H1 (cell line): ENCODE data around the gene PDCD6IP. TPM values are rescaled to one million over a fixed set of nuclear protein-coding genes. Genes with fewer than 3 reads are reported as not detected.

Source experiments
- CTCF ChIA-PET: fragments of 300-600 bp; sonication (Branson Sonifier 250); formaldehyde crosslinking; loops from one replicate; lab custom pipeline; 2021; ENCODE audit not compliant: partially characterized antibody; lab: Charles Lee
- POLR2A ChIA-PET: fragments of 300-600 bp; sonication (Branson Sonifier 250); formaldehyde crosslinking; loops from one replicate; lab custom pipeline; 2021; ENCODE audit warnings: inconsistent platforms; ENCODE audit not compliant: partially characterized antibody; lab: Charles Lee
- DNase-seq, 2 experiments: peaks; one replicate each; pipeline versions ENCODE4 v3.0.0 to v3.0.0-alpha.2; 2010 to 2022; ENCODE audit warnings: low spot score in 2 of 2, low read depth in 1 of 2, mixed read lengths in 1 of 2
- FAIRE-seq: peaks from 2 replicates; lab custom pipeline; 2011; peaks lifted over from hg19 to GRCh38; lab: Jason Lieb, UNC
- H2AFZ ChIP-seq: 2 replicates; pipeline ENCODE4 v1.8.1; 2012; ENCODE audit warnings: low read length, inconsistent platforms
- H2AK5ac ChIP-seq: 2 replicates; pipeline ENCODE4 v1.6.1; 2013; ENCODE audit warnings: low read depth, low read length
- H2BK120ac ChIP-seq: replicated peaks from 2 replicates; pipeline ENCODE3; 2013; ENCODE audit warnings: low read depth, low read length, inconsistent platforms
- H2BK12ac ChIP-seq: 2 replicates; pipeline ENCODE4 v1.6.1; 2013; ENCODE audit warnings: low read depth, low read length
- H2BK15ac ChIP-seq: 2 replicates; pipeline ENCODE4 v1.6.1; 2013; ENCODE audit warnings: low read length
- H2BK20ac ChIP-seq: 2 replicates; pipeline ENCODE4 v1.6.1; 2013; ENCODE audit warnings: low read length
- H2BK5ac ChIP-seq: 2 replicates; pipeline ENCODE4 v1.6.1; 2013; ENCODE audit warnings: low read depth, low read length
- H3K14ac ChIP-seq: 2 replicates; pipeline ENCODE4 v1.6.1; 2013; ENCODE audit warnings: inconsistent platforms; ENCODE audit not compliant: insufficient read length
- H3K18ac ChIP-seq: 2 replicates; pipeline ENCODE4 v1.6.1; 2013; ENCODE audit warnings: low read length; ENCODE audit errors: extremely low read depth
- H3K23ac ChIP-seq: 2 replicates; pipeline ENCODE4 v1.6.1; 2013; ENCODE audit warnings: inconsistent platforms; ENCODE audit not compliant: insufficient read length
- H3K23me2 ChIP-seq: 2 replicates; pipeline ENCODE4 v1.6.1; 2013; ENCODE audit warnings: low read depth, low read length
- H3K27ac ChIP-seq: 2 replicates; pipeline ENCODE4 v1.6.1; 2011; ENCODE audit warnings: low read depth, low read length, inconsistent platforms
- H3K27me3 ChIP-seq, 4 experiments: replicated peaks in 1 of 4; 1 replicate in 1 of 4; 2 replicates in 3 of 4; pipeline versions ENCODE4 v1.6.1 to v1.8.1; 2011 to 2013; ENCODE audit warnings: low read length in 3 of 4, mild to moderate bottlenecking in 3 of 4, inconsistent platforms in 2 of 4, mixed read lengths in 2 of 4, moderate library complexity in 1 of 4; ENCODE audit not compliant: control insufficient read depth in 3 of 4, insufficient read depth in 3 of 4; ENCODE audit errors: extremely low read depth in 1 of 4
- H3K36me3 ChIP-seq, 4 experiments: 2 replicates each; pipeline versions ENCODE4 v1.6.1 to v1.8.1; 2011 to 2013; ENCODE audit warnings: mild to moderate bottlenecking in 4 of 4, low read length in 3 of 4, moderate library complexity in 2 of 4, control low read depth in 1 of 4, inconsistent platforms in 1 of 4; ENCODE audit not compliant: insufficient read depth in 4 of 4, control insufficient read depth in 2 of 4
- H3K4ac ChIP-seq: replicated peaks from 2 replicates; pipeline ENCODE3; 2013; ENCODE audit warnings: low read length, low read depth, mixed read lengths, inconsistent platforms; ENCODE audit not compliant: insufficient read length
- H3K4me1 ChIP-seq, 4 experiments: replicated peaks in 1 of 4; 1 replicate in 1 of 4; 2 replicates in 3 of 4; pipeline versions ENCODE4 v1.6.1 to v1.8.1; 2011 to 2013; ENCODE audit warnings: low read length in 3 of 4, inconsistent platforms in 2 of 4, mixed read lengths in 1 of 4; ENCODE audit not compliant: insufficient read depth in 4 of 4, control insufficient read depth in 3 of 4
- H3K4me2 ChIP-seq, 2 experiments: 2 replicates each; pipeline versions ENCODE4 v1.6.1 to v1.8.1; 2011 to 2013; ENCODE audit warnings: low read depth in 2 of 2, low read length in 2 of 2, control low read depth in 1 of 2, inconsistent platforms in 1 of 2, mild to moderate bottlenecking in 1 of 2; ENCODE audit not compliant: insufficient read depth in 1 of 2
- H3K4me3 ChIP-seq, 4 experiments: fragments of 200-600, 300-600 bp in 1 of 4; sonication (generic), shearing (Covaris generic), sonication (Bioruptor Twin) in 1 of 4; 2 replicates each; pipeline versions ENCODE4 v1.5.1 to v1.8.1; 2011 to 2016; ENCODE audit warnings: low read length in 4 of 4, low read depth in 3 of 4, control low read depth in 2 of 4, inconsistent platforms in 2 of 4, mild to moderate bottlenecking in 2 of 4, mixed read lengths in 1 of 4, moderate library complexity in 1 of 4; ENCODE audit not compliant: insufficient read depth in 2 of 4; ENCODE audit errors: extremely low read depth in 1 of 4
- H3K56ac ChIP-seq: replicated peaks from 2 replicates; pipeline ENCODE3; 2013; ENCODE audit warnings: low read depth, mild to moderate bottlenecking, mixed read lengths, low read length, inconsistent platforms; ENCODE audit not compliant: insufficient read length
- H3K79me1 ChIP-seq: 2 replicates; pipeline ENCODE4 v1.6.1; 2013; ENCODE audit warnings: low read depth, low read length, control low read depth
- H3K79me2 ChIP-seq, 2 experiments: 2 replicates each; pipeline versions ENCODE4 v1.6.1 to v1.8.1; 2012 to 2013; ENCODE audit warnings: low read length in 2 of 2, mild to moderate bottlenecking in 2 of 2, inconsistent platforms in 1 of 2; ENCODE audit not compliant: insufficient read depth in 2 of 2, control insufficient read depth in 1 of 2
- H3K9ac ChIP-seq, 4 experiments: replicated peaks in 1 of 4; 1 replicate in 1 of 4; 2 replicates in 3 of 4; pipeline versions ENCODE4 v1.6.1 to v1.8.1; 2011 to 2013; ENCODE audit warnings: low read depth in 3 of 4, low read length in 3 of 4, control low read depth in 2 of 4, mild to moderate bottlenecking in 2 of 4, moderate library complexity in 2 of 4, inconsistent platforms in 1 of 4; ENCODE audit errors: extremely low read depth in 1 of 4
- H3K9me3 ChIP-seq, 2 experiments: 2 replicates each; pipeline versions ENCODE4 v1.6.1 to v1.8.1; 2012 to 2013; ENCODE audit warnings: mild to moderate bottlenecking in 2 of 2, moderate library complexity in 2 of 2, control low read depth in 1 of 2, inconsistent platforms in 1 of 2, low read depth in 1 of 2, low read length in 1 of 2, mixed read lengths in 1 of 2; ENCODE audit not compliant: insufficient read depth in 2 of 2
- H4K20me1 ChIP-seq, 2 experiments: replicated peaks in 1 of 2; 2 replicates each; pipeline versions ENCODE3 to v1.8.1; 2011 to 2013; ENCODE audit warnings: inconsistent platforms in 2 of 2, low read length in 2 of 2, mild to moderate bottlenecking in 1 of 2; ENCODE audit not compliant: insufficient read depth in 2 of 2, control insufficient read depth in 1 of 2
- H4K5ac ChIP-seq: 2 replicates; pipeline ENCODE4 v1.6.1; 2013; ENCODE audit warnings: low read length, low read depth, mixed read lengths, inconsistent platforms; ENCODE audit not compliant: insufficient read length
- H4K8ac ChIP-seq: 2 replicates; pipeline ENCODE4 v1.8.0; 2013; ENCODE audit warnings: mild to moderate bottlenecking, moderate library complexity, low read length, inconsistent platforms; ENCODE audit not compliant: insufficient read depth; ENCODE audit errors: extremely low read depth
- H4K91ac ChIP-seq: replicated peaks from 2 replicates; pipeline ENCODE3; 2013; ENCODE audit warnings: low read length, mixed read lengths, inconsistent platforms; ENCODE audit not compliant: insufficient read length
- ASH2L ChIP-seq: fragments of 200-600, 300-600 bp; sonication (generic); IDR thresholded peaks from one replicate; pipeline ENCODE4 v1.7.1; 2017; ENCODE audit warnings: low read length
- BCL11A ChIP-seq, 2 experiments: IDR thresholded peaks; one replicate each; pipeline ENCODE4 v1.6.1; 2011; ENCODE audit warnings: low read depth in 2 of 2, low read length in 2 of 2, mild to moderate bottlenecking in 2 of 2
- BRCA1 ChIP-seq: IDR thresholded peaks from 2 replicates; pipeline ENCODE4 v1.6.1; 2012; ENCODE audit warnings: low read depth, low read length, improper control_type of control experiment
- CBX5 ChIP-seq: fragments of 300-800, 300-1000 bp; sonication (generic); IDR thresholded peaks from 2 replicates; pipeline ENCODE4 v1.7.1; 2016; ENCODE audit warnings: antibody characterized with exemption, low read length, low read depth
- CHD2 ChIP-seq: IDR thresholded peaks from 2 replicates; pipeline ENCODE4 v1.6.1; 2012; ENCODE audit warnings: low read length, improper control_type of control experiment
- HDAC2 ChIP-seq, 2 experiments: fragments of 300-600 bp in 1 of 2; sonication (generic) in 1 of 2; IDR thresholded peaks; 2 replicates each; pipeline ENCODE4 v1.6.1; 2011 to 2012; ENCODE audit warnings: low read depth in 2 of 2, low read length in 2 of 2, mild to moderate bottlenecking in 2 of 2, moderate library complexity in 2 of 2, borderline replicate concordance in 1 of 2, inconsistent platforms in 1 of 2
- JUND ChIP-seq: IDR thresholded peaks from 2 replicates; pipeline ENCODE4 v1.6.1; 2011; ENCODE audit warnings: mild to moderate bottlenecking, improper control_type of control experiment, low read length
- KDM4A ChIP-seq: IDR thresholded peaks from one replicate; pipeline ENCODE4 v1.7.1; 2012; ENCODE audit warnings: low read depth, mild to moderate bottlenecking, moderate library complexity, low read length, inconsistent platforms; ENCODE audit not compliant: severe bottlenecking
- PHF8 ChIP-seq: fragments of 200-600 bp; sonication (generic); conservative IDR thresholded peaks from 2 replicates; pipeline ENCODE4 v1.7.1; 2012; ENCODE audit warnings: low read depth, mild to moderate bottlenecking, inconsistent platforms, low read length, moderate library complexity
- POLR2A ChIP-seq, 2 experiments: IDR thresholded peaks; 1 replicate in 1 of 2; 2 replicates in 1 of 2; pipeline ENCODE4 v1.6.1; 2011; ENCODE audit warnings: low read depth in 2 of 2, low read length in 2 of 2, mild to moderate bottlenecking in 2 of 2; ENCODE audit errors: control extremely low read depth in 1 of 2
- TEAD4 ChIP-seq: IDR thresholded peaks from 2 replicates; pipeline ENCODE4 v1.6.1; 2012; ENCODE audit warnings: low read depth, low read length, inconsistent platforms, mixed read lengths
- WGBS, 2 experiments: shearing (Covaris generic) in 1 of 2; methylation state at CpG; one replicate each; pipeline versions ENCODE4 v1.1.6 to v1.1.7; 2013 to 2015; ENCODE audit warnings: low lambda C conversion rate in 2 of 2, mixed read lengths in 2 of 2, inconsistent platforms in 1 of 2, low coverage in 1 of 2, missing lambda C conversion rate in 1 of 2; ENCODE audit not compliant: insufficient replicate concordance in 2 of 2, insufficient coverage in 1 of 2, insufficient read length in 1 of 2; ENCODE audit errors: extremely low coverage in 1 of 2, missing lambda C conversion rate in 1 of 2; 5-methylcytosine and 5-hydroxymethylcytosine counted together
- polyA plus RNA-seq, 7 experiments: library from polyadenylated mRNA; depleted of rRNA in 3 of 7; stranded (reverse) in 5 of 7; unstranded in 2 of 7; fragments of >200 nt in 5 of 7; fragments of 200-250 nt in 2 of 7; gene quantifications; 1 replicate in 5 of 7; 2 replicates in 1 of 7; 4 replicates in 1 of 7; pipeline versions ENCODE4 v1.2.1 to v1.2.3, GENCODE V29; 2011 to 2013; ENCODE audit warnings: missing spikeins in 2 of 7, mixed read lengths in 2 of 7
- total RNA-seq: library from RNA; stranded (reverse); fragmentation: NEBNext Ultra II Directional; extraction: Animal tissue kit (Norgen Biotek cat#: 25700); gene quantifications from 2 replicates; pipeline ENCODE4 v1.2.1, GENCODE V29; 2021
- TF ChIP-seq, protein P1 (sequence below): IDR thresholded peaks from 2 replicates; pipeline ENCODE4 v1.6.1; 2011; ENCODE audit warnings: low read depth, mild to moderate bottlenecking, low read length; ENCODE audit not compliant: insufficient read depth

PDCD6IP gene
- total and polyA plus RNA-seq, 2 of the 8 experiments (the other 6 are each of a cell fraction or from before 2014, with no cell fraction given): 61.7 to 155 TPM

DNA sequence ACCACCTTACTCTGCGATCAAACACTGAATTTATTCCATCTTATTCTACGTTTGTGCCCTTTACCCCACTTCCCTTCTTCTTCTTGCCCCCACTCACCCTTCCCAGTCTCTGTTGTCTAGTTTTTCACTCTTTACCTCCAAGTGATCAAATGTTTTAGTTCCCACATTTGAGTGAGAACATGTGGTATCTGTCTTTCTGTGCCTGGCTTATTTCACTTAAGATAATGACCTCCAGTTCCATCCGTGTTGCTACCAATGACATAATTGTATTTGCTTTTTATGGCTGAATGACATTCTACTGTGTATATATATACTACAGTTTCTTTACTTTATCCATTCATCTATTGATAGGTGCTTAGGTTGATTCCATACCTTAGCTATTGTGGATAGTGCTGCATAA lies 78.8 kb downstream of the PDCD6IP start:
- Histone ChIP-seq H3K79me2 (no peaks in the 10 kb centered on the region), H2BK5ac (no peak overlapping the region), H2BK15ac (no peak overlapping the region), H3K9me3 (no peaks in the 10 kb centered on the region)
- CTCF ChIA-PET: interaction anchor here (1.1 kb wide), 1 partner anchor 39 kb away, joined by 4 read pairs; no protein-coding TSS in a partner anchor
- TF ChIP-seq TEAD4: no peak
- TF ChIP-seq BCL11A (IDR thresholded peaks at IDR 0.05; ENCODE audit: low read depth in 2 of 2, low read length in 2 of 2): no peak
- no peak for TF ChIP-seq HDAC2 (IDR thresholded peaks at IDR 0.05; ENCODE audit: borderline replicate concordance in 1 of 2, low read depth in 2 of 2, low read length in 2 of 2)
- no peak for TF ChIP-seq CBX5
- no peak for TF ChIP-seq PHF8
- TF ChIP-seq, protein P1, sequence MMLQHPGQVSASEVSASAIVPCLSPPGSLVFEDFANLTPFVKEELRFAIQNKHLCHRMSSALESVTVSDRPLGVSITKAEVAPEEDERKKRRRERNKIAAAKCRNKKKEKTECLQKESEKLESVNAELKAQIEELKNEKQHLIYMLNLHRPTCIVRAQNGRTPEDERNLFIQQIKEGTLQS: no peak
- no peak for TF ChIP-seq CHD2
- no peak for TF ChIP-seq JUND
- TF ChIP-seq ASH2L: no peak
- no peak for TF ChIP-seq KDM4A
- TF ChIP-seq BRCA1: no peak
- TF ChIP-seq POLR2A (IDR thresholded peaks at IDR 0.05; ENCODE audit: control extremely low read depth in 1 of 2, low read depth in 2 of 2, low read length in 2 of 2): no peak
- TF ChIP-seq, all 59 proteins: peak for 0
- peaks cover 3 to 10% (median 6%) of the 10 kb centered on the region in 4 experiments; a peak in 6 of 7 replicates for H3K4me1 ChIP-seq
- no peaks in the 10 kb centered on the region for H3K27me3 ChIP-seq
- no peaks in the 10 kb centered on the region for H3K79me1 ChIP-seq
- H3K23ac ChIP-seq: no peak overlapping the region
- H4K91ac ChIP-seq: no peak overlapping the region
- WGBS, 2 experiments: 87% methylated on average over 3 of the region's 3 CpGs; no CpG with 5 or more reads in 1 of the 2 experiments
- no peak overlapping the region for H2AK5ac ChIP-seq
- no peak overlapping the region for H2BK20ac ChIP-seq
- no peak overlapping the region for H2BK120ac ChIP-seq
- H3K4ac ChIP-seq: no peak overlapping the region
- FAIRE-seq (no peak), DNase-seq (no peak)
- no peaks in the 10 kb centered on the region for H3K23me2 ChIP-seq
- H2AFZ ChIP-seq: no peak overlapping the region
- POLR2A ChIA-PET: no interaction called here
- no peak overlapping the region for H3K27ac ChIP-seq
- no peak overlapping the region for H4K5ac ChIP-seq
- no peaks in the 10 kb centered on the region for H3K36me3 ChIP-seq
- H3K4me2 ChIP-seq: no peak overlapping the region
- H3K56ac ChIP-seq: no peak overlapping the region
- H3K4me3 ChIP-seq: no peak overlapping the region
- no peak overlapping the region for H4K8ac ChIP-seq
- H3K18ac ChIP-seq: no peak overlapping the region
- H3K14ac ChIP-seq: no peak overlapping the region
- H2BK12ac ChIP-seq: no peak overlapping the region
- no peak overlapping the region for H3K9ac ChIP-seq
- H4K20me1 ChIP-seq: no peaks in the 10 kb centered on the region
